H9 (cell line): ENCODE data around the gene VWA8. TPM values are rescaled to one million over a fixed set of nuclear protein-coding genes. Genes with fewer than 3 reads are reported as not detected.

Experiments
- DNase-seq: peaks from one replicate; pipeline ENCODE4 v3.0.0-alpha.2; 2017
- H2AFZ ChIP-seq: one replicate; pipeline ENCODE4 v1.6.1; 2013; ENCODE audit warnings: mild to moderate bottlenecking, low read length, control low read depth, moderate library complexity
- H2AK5ac ChIP-seq: 2 replicates; pipeline ENCODE4 v1.6.1; 2013; ENCODE audit warnings: low read length, control low read depth, mixed read lengths; ENCODE audit not compliant: insufficient read length
- H2BK120ac ChIP-seq: one replicate; pipeline ENCODE4 v1.6.1; 2013; ENCODE audit warnings: low read depth, mild to moderate bottlenecking, low read length, control low read depth, inconsistent platforms; ENCODE audit not compliant: poor library complexity, severe bottlenecking
- H2BK12ac ChIP-seq: 2 replicates; pipeline ENCODE4 v1.6.1; 2013; ENCODE audit warnings: low read length, control low read depth, mixed read lengths, low read depth; ENCODE audit not compliant: insufficient read length
- H2BK15ac ChIP-seq: 2 replicates; pipeline ENCODE4 v1.6.1; 2013; ENCODE audit warnings: low read depth, low read length, control low read depth
- H2BK20ac ChIP-seq: one replicate; pipeline ENCODE4 v1.6.1; 2013; ENCODE audit warnings: low read depth, mild to moderate bottlenecking, low read length, control low read depth, inconsistent platforms; ENCODE audit not compliant: poor library complexity, severe bottlenecking
- H2BK5ac ChIP-seq: 2 replicates; pipeline ENCODE4 v1.6.1; 2013; ENCODE audit warnings: low read length, control low read depth, mixed read lengths; ENCODE audit not compliant: insufficient read length
- H3K14ac ChIP-seq: 2 replicates; pipeline ENCODE4 v1.6.1; 2013; ENCODE audit warnings: low read length, control low read depth; ENCODE audit not compliant: insufficient read depth
- H3K18ac ChIP-seq: 2 replicates; pipeline ENCODE4 v1.6.1; 2013; ENCODE audit warnings: low read depth, mild to moderate bottlenecking, mixed read lengths, low read length, control low read depth; ENCODE audit not compliant: insufficient read length
- H3K23ac ChIP-seq: 2 replicates; pipeline ENCODE4 v1.6.1; 2013; ENCODE audit warnings: low read length, control low read depth, mixed read lengths, low read depth; ENCODE audit not compliant: insufficient read length
- H3K23me2 ChIP-seq: 2 replicates; pipeline ENCODE4 v1.6.1; 2013; ENCODE audit warnings: low read depth, mild to moderate bottlenecking, mixed read lengths, low read length, control low read depth; ENCODE audit not compliant: insufficient read length, poor library complexity, severe bottlenecking
- H3K27ac ChIP-seq: 2 replicates; pipeline ENCODE4 v1.5.1; 2013; ENCODE audit warnings: low read length, control low read depth, mixed read lengths, low read depth; ENCODE audit not compliant: insufficient read length
- H3K27me3 ChIP-seq: 2 replicates; pipeline ENCODE4 v1.6.1; 2013; ENCODE audit warnings: low read length, control low read depth, inconsistent platforms; ENCODE audit not compliant: insufficient read depth
- H3K4ac ChIP-seq: 2 replicates; pipeline ENCODE4 v1.6.1; 2013; ENCODE audit warnings: low read depth, mild to moderate bottlenecking, control low read depth, inconsistent platforms, low read length, moderate library complexity
- H3K4me1 ChIP-seq: 2 replicates; pipeline ENCODE4 v1.6.1; 2013; ENCODE audit warnings: low read length, control low read depth, inconsistent platforms; ENCODE audit not compliant: insufficient read depth
- H3K4me2 ChIP-seq: 2 replicates; pipeline ENCODE4 v1.6.1; 2013; ENCODE audit warnings: low read length, control low read depth, mixed read lengths; ENCODE audit not compliant: insufficient read length, insufficient read depth
- H3K56ac ChIP-seq: 2 replicates; pipeline ENCODE4 v1.6.1; 2013; ENCODE audit warnings: low read depth, mild to moderate bottlenecking, mixed read lengths, low read length, control low read depth; ENCODE audit not compliant: insufficient read length
- H3K79me1 ChIP-seq: 2 replicates; pipeline ENCODE4 v1.6.1; 2013; ENCODE audit warnings: low read depth, mild to moderate bottlenecking, moderate library complexity, low read length, control low read depth, inconsistent platforms; ENCODE audit not compliant: insufficient read depth, poor library complexity, severe bottlenecking
- H3K79me2 ChIP-seq: 2 replicates; pipeline ENCODE4 v1.6.1; 2013; ENCODE audit warnings: low read length, control low read depth, inconsistent platforms; ENCODE audit not compliant: insufficient read depth
- H3K9ac ChIP-seq: 2 replicates; pipeline ENCODE4 v1.6.1; 2013; ENCODE audit warnings: low read length, control low read depth, mixed read lengths; ENCODE audit not compliant: insufficient read length; ENCODE audit errors: extremely low read depth
- H3K9me3 ChIP-seq: one replicate; pipeline ENCODE4 v1.6.1; 2013; ENCODE audit warnings: low read depth, low read length, inconsistent platforms; ENCODE audit not compliant: control insufficient read depth
- H3T11ph ChIP-seq: one replicate; pipeline ENCODE4 v1.6.1; 2013; ENCODE audit warnings: mild to moderate bottlenecking, low read length, control low read depth, inconsistent platforms
- H4K20me1 ChIP-seq: one replicate; pipeline ENCODE4 v1.6.1; 2013; ENCODE audit not compliant: control insufficient read depth, insufficient read length, insufficient read depth
- H4K5ac ChIP-seq: 2 replicates; pipeline ENCODE4 v1.6.1; 2013; ENCODE audit warnings: low read depth, mild to moderate bottlenecking, mixed read lengths, low read length, control low read depth; ENCODE audit not compliant: insufficient read length
- H4K8ac ChIP-seq: replicated peaks from 2 replicates; pipeline ENCODE4 v1.6.1; 2013; ENCODE audit warnings: low read length, control low read depth, mixed read lengths, low read depth; ENCODE audit not compliant: insufficient read length
- H4K91ac ChIP-seq: 2 replicates; pipeline ENCODE4 v1.6.1; 2013; ENCODE audit warnings: low read depth, mild to moderate bottlenecking, moderate library complexity, mixed read lengths, low read length, control low read depth; ENCODE audit not compliant: insufficient read length
- H3K27ac Mint-ChIP-seq, 3 experiments: 2 replicates in 2 of 3; 3 replicates in 1 of 3; pipeline ENCODE4 v1.8.0; 2020 to 2021; ENCODE audit warnings: mixed read lengths in 3 of 3, mild to moderate bottlenecking in 1 of 3, moderate library complexity in 1 of 3
- H3K27me3 Mint-ChIP-seq: 2 replicates; pipeline ENCODE4 v1.8.0; 2021; ENCODE audit warnings: low read depth, mild to moderate bottlenecking, moderate library complexity, mixed read lengths
- H3K36me3 Mint-ChIP-seq, 3 experiments: 2 replicates in 2 of 3; 3 replicates in 1 of 3; pipeline ENCODE4 v1.8.0; 2020 to 2021; ENCODE audit warnings: low read depth in 3 of 3, mixed read lengths in 3 of 3; ENCODE audit not compliant: insufficient read depth in 1 of 3
- H3K4me1 Mint-ChIP-seq, 2 experiments: 2 replicates each; pipeline ENCODE4 v1.8.0; 2020; ENCODE audit warnings: mixed read lengths in 2 of 2
- H3K4me3 Mint-ChIP-seq, 2 experiments: 2 replicates in 1 of 2; 3 replicates in 1 of 2; pipeline ENCODE4 v1.8.0; 2020 to 2021; ENCODE audit warnings: mild to moderate bottlenecking in 2 of 2, mixed read lengths in 2 of 2, moderate library complexity in 1 of 2
- H3K9me3 Mint-ChIP-seq, 2 experiments: 2 replicates in 1 of 2; 3 replicates in 1 of 2; pipeline ENCODE4 v1.8.0; 2020; ENCODE audit warnings: mild to moderate bottlenecking in 2 of 2, mixed read lengths in 2 of 2, moderate library complexity in 1 of 2
- CTCF ChIP-seq: fragments of 200-600 bp; sonication (generic); conservative IDR thresholded peaks from 3 replicates; pipeline ENCODE4 v1.8.0; 2021; ENCODE audit warnings: antibody characterized with exemption, mild to moderate bottlenecking
- WGBS: extraction: QIAGEN DNeasy Blood & Tissue Kit; methylation state at CpG from one replicate; pipeline ENCODE4 v1.1.7; 2013; ENCODE audit warnings: missing lambda C conversion rate, low lambda C conversion rate, mixed read lengths; ENCODE audit not compliant: insufficient read length; ENCODE audit errors: extremely low coverage; 5-methylcytosine and 5-hydroxymethylcytosine counted together
- total RNA-seq: library from RNA; stranded (reverse); gene quantifications from 2 replicates; pipeline ENCODE4 v1.2.1, GENCODE V29; 2021

Gene VWA8
- total RNA-seq, 1 experiment from 2014 or later = 17.4 TPM

- H3K4me3 Mint-ChIP-seq = no peak overlapping the region
- H3K27me3 ChIP-seq = no peaks in the 10 kb centered on the region
- H3K56ac ChIP-seq = no peak overlapping the region
- H4K8ac ChIP-seq = no peak overlapping the region
- H4K20me1 ChIP-seq = no peaks in the 10 kb centered on the region
- H3K4me1 ChIP-seq = no peaks in the 10 kb centered on the region; the same call in 1 of the 2 replicates
- peaks cover 0 to 9% of the 10 kb centered on the region in 2 experiments; a peak in 2 of 5 replicates for H3K9me3 Mint-ChIP-seq
- no peak overlapping the region for H2AK5ac ChIP-seq
- H3K27ac ChIP-seq = no peak overlapping the region
- H3K79me1 ChIP-seq = no peaks in the 10 kb centered on the region
- no peaks in the 10 kb centered on the region for H3K23me2 ChIP-seq
- no peak for DNase-seq
- WGBS = no CpG with 5 or more reads among the region's 2 CpGs
- H3K18ac ChIP-seq = no peak overlapping the region
- no peak overlapping the region for H2BK120ac ChIP-seq
- no peak overlapping the region for H2AFZ ChIP-seq
- no peak overlapping the region for H3K4me2 ChIP-seq
- no peak overlapping the region for H4K5ac ChIP-seq
- peaks cover 4 to 8% of the 10 kb centered on the region in 2 experiments for H3K4me1 Mint-ChIP-seq
- H2BK12ac ChIP-seq = no peak overlapping the region
- H3K14ac ChIP-seq = no peak overlapping the region
- H3K27ac Mint-ChIP-seq = peak overlapping the region in 1 of 3 experiments; percentile 58; a peak in 2 of 7 replicates
- no peak overlapping the region for H2BK20ac ChIP-seq
- no peak overlapping the region for H3K23ac ChIP-seq
- TF ChIP-seq CTCF = no peak
- no peaks in the 10 kb centered on the region for H3K79me2 ChIP-seq
- H3K36me3 Mint-ChIP-seq = peaks cover 20 to 36% (median 21%) of the 10 kb centered on the region in 3 experiments
- no peaks in the 10 kb centered on the region for H3K9me3 ChIP-seq
- no peak overlapping the region for H2BK5ac ChIP-seq
- H4K91ac ChIP-seq = no peak overlapping the region
- H3K27me3 Mint-ChIP-seq = peaks cover 1% of the 10 kb centered on the region; the same call in 1 of the 2 replicates
- H3K4ac ChIP-seq = no peak overlapping the region
- no peak overlapping the region for H3K9ac ChIP-seq
- no peak overlapping the region for H3T11ph ChIP-seq
- no peak overlapping the region for H2BK15ac ChIP-seq
Measured at GRCh38 chr13:41802043-41802683, 158.7 kb downstream of the VWA8 start.
